ENCODE data around the gene JMJD7.
"Not testable (repeated sequence)": the region's sequence is repeated elsewhere in the genome, so short reads cannot be mapped to it uniquely, and the experiment has no call there.

Gene JMJD7

GRCh38 chr15:41823502-41823901 is 4.4 kb upstream of the JMJD7 start:
- no peak for DNase-seq

GRCh38 chr15:41824062-41824745 is 3.7 kb upstream of the JMJD7 start:
- no peak for DNase-seq

- DNase-seq = no peak
Observed at GRCh38 chr15:41825145-41825544, 2.7 kb upstream of the JMJD7 start.

- DNase-seq = no peak
Observed at GRCh38 chr15:41825572-41826535, 2.0 kb upstream of the JMJD7 start.

- DNase-seq = no peak
Observed at GRCh38 chr15:41827290-41827879, 507 bp upstream of the JMJD7 start.

- no peak for DNase-seq
Observed at GRCh38 chr15:41828807-41829141, 882 bp downstream of the JMJD7 start.

- DNase-seq = no peak
Observed at GRCh38 chr15:41829959-41830646, 2.2 kb downstream of the JMJD7 start.

GRCh38 chr15:41831291-41831690 is 3.4 kb downstream of the JMJD7 start:
- DNase-seq = not testable (repeated sequence)

- DNase-seq = no peak
Observed at GRCh38 chr15:41832208-41832607, 4.3 kb downstream of the JMJD7 start.

GRCh38 chr15:41832875-41833274 is 5.0 kb downstream of the JMJD7 start:
- no peak for DNase-seq

GRCh38 chr15:41834096-41834495 is 6.2 kb downstream of the JMJD7 start:
- no peak for DNase-seq

GRCh38 chr15:41836073-41836472 is 8.2 kb downstream of the JMJD7 start:
- no peak for DNase-seq

- no peak for DNase-seq
Observed at GRCh38 chr15:41836713-41837454, 9.0 kb downstream of the JMJD7 start.

GRCh38 chr15:41838400-41838897 is 10.6 kb downstream of the JMJD7 start, which contains the start of gene PLA2G4B:
Gene PLA2G4B (plus strand): TSS chr15:41838847. CDS start chr15:41838914, 67 bp downstream.
- no peak for DNase-seq

GRCh38 chr15:41839781-41840491 is 12.0 kb downstream of the JMJD7 start:
- no peak for DNase-seq

GRCh38 chr15:41840673-41841072 is 12.8 kb downstream of the JMJD7 start:
- no peak for DNase-seq

- no peak for DNase-seq
Observed at GRCh38 chr15:41841131-41841530, 13.2 kb downstream of the JMJD7 start.

GRCh38 chr15:41842229-41842628 is 14.3 kb downstream of the JMJD7 start:
- no peak for DNase-seq

GRCh38 chr15:41843571-41843970 is 15.7 kb downstream of the JMJD7 start:
- DNase-seq = no peak

GRCh38 chr15:41844814-41845213 is 16.9 kb downstream of the JMJD7 start:
- no peak for DNase-seq

- DNase-seq = no peak
Observed at GRCh38 chr15:41847206-41847605, 19.3 kb downstream of the JMJD7 start.
